ENCODE measurements around the gene ESRP2.

DNA sequence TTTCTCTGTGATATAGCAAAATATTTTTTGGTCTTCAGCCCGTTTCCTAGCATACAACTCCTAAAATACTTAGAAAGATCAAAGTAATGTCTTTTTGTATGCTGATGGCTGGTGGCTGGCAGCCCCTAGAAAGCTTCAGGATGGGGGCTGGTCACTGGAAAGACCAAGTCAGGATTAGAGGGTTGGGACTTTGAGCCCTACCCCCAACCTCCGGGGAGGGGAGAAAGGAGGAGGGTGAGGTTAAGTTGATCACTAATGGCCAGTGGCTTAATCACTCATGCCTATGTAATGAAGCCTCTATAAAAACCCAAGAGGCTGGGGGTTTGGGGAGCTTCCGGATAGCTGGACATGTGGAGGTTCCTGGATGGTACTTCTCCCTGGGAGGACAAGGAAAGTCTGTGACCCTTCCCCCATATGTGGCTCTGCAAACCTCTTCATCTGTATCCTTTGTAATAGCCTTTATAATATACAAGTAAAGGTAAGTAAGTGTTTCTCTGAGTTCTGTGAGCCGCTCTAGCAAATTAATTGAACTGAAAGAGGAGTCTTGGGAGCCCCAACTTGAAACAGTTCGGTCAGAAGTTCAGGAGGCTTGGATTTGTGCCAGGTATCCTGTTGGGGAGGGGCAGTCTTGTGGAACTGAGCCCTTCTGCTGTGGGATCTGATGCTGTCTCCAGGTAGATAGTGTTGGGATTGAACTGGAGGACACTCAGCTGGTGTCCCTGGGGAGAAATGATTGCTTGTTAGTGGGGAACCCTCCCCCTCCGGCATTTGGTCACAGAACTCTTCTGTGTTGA lies 31.9 kb upstream of the ESRP2 start:
- TF ChIP-seq, protein P1, sequence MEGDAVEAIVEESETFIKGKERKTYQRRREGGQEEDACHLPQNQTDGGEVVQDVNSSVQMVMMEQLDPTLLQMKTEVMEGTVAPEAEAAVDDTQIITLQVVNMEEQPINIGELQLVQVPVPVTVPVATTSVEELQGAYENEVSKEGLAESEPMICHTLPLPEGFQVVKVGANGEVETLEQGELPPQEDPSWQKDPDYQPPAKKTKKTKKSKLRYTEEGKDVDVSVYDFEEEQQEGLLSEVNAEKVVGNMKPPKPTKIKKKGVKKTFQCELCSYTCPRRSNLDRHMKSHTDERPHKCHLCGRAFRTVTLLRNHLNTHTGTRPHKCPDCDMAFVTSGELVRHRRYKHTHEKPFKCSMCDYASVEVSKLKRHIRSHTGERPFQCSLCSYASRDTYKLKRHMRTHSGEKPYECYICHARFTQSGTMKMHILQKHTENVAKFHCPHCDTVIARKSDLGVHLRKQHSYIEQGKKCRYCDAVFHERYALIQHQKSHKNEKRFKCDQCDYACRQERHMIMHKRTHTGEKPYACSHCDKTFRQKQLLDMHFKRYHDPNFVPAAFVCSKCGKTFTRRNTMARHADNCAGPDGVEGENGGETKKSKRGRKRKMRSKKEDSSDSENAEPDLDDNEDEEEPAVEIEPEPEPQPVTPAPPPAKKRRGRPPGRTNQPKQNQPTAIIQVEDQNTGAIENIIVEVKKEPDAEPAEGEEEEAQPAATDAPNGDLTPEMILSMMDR (conservative IDR thresholded peaks at IDR 0.05; ENCODE audit: low read length) = no peak
- TF ChIP-seq EZH2phosphoT487 (IDR thresholded peaks at IDR 0.05; ENCODE audit: borderline replicate concordance) = no peak
